ENCODE measurements around the gene HP1BP3.

Gene HP1BP3

DNA sequence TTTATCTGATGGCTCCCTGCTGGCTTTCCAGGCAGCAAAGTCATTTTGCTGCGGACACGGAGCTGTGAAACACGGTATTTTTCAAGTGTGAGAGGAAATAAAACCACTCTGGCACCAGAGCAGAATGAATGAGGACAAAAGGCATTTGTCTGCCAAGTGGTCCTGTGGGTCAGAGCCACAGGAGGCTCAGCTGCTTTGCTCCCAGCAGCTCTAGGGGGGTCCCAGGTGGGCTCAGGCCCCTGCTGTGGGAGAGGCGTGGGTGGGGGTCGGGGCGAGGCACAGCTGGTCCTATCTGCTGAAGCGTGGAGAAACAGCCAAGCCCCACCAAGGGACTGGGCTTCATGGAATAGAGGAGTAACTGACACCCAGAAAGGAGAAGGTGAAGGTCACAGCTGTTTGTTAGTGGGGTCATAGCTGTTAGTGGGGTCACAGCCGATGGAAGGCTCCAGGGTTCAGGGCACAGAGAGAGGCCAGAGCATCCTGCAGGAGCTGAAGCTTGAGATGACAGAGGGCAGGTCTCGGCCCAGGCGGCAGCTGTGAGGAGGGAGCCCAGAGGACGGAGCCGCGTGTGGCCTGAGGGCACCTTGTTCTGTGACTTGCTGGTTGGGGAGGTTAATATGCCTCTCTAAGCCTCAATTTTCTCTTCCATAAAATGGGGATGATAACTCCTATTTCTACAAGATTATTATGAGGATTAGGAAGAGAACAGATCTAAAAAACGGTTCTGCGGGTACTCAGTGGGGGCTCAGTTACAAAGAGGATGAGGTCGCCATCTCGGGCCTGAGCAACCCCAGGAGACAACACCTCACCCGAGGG, 76.4 kb downstream of the HP1BP3 start:
- TF ChIP-seq, protein P1, sequence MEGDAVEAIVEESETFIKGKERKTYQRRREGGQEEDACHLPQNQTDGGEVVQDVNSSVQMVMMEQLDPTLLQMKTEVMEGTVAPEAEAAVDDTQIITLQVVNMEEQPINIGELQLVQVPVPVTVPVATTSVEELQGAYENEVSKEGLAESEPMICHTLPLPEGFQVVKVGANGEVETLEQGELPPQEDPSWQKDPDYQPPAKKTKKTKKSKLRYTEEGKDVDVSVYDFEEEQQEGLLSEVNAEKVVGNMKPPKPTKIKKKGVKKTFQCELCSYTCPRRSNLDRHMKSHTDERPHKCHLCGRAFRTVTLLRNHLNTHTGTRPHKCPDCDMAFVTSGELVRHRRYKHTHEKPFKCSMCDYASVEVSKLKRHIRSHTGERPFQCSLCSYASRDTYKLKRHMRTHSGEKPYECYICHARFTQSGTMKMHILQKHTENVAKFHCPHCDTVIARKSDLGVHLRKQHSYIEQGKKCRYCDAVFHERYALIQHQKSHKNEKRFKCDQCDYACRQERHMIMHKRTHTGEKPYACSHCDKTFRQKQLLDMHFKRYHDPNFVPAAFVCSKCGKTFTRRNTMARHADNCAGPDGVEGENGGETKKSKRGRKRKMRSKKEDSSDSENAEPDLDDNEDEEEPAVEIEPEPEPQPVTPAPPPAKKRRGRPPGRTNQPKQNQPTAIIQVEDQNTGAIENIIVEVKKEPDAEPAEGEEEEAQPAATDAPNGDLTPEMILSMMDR (conservative IDR thresholded peaks at IDR 0.05; ENCODE audit: low read depth, low read length): no peak
- no peak overlapping the region for H3K4me3 ChIP-seq (ENCODE audit: low read depth, low read length)
- no peak for DNase-seq (ENCODE audit: low read depth)

DNA sequence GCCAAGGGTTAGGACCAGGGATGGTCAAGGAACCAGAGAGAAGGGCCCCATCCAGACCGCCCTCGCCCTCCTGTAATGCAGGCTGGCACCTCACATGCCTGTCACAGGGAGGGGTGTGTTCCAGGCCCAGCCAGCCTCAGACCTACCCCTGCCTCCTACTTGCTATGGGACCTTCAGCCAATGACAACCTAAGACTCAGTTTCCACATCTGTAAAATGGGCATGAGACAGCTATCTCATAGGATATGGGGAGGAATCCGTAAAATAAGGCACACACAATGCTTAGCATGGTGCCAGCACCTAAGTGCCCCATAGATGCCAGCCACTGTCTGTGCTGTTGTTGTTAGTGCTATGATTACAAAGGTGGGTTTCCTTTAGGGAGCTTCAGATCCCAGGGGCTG, 77.2 kb downstream of the HP1BP3 start:
- TF ChIP-seq, protein P1 (conservative IDR thresholded peaks at IDR 0.05; ENCODE audit: low read depth, low read length): no peak
- H3K4me3 ChIP-seq (ENCODE audit: low read depth, low read length): no peak overlapping the region
- no peak for DNase-seq (ENCODE audit: low read depth)

DNA sequence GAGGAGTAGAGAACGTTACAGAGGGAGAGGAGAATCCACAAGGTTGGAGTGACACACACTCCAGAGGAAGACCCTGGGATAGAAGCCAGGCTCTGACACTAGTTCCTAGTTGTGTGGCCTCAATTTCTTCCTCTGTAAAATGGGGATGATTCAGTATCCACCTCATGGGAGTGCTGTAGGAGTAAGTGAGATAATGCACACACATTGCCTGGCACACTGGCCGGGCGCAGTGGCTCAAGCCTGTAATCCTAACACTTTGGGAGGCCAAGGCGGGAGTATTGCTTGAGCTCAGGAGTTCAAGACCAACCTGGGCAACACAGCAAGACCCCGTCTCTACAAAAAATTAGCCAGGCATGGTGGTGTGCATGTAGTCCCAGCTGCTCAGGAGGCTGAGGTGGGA, 78.2 kb downstream of the HP1BP3 start:
- no peak overlapping the region for H3K4me3 ChIP-seq (ENCODE audit: low read depth, low read length)
- TF ChIP-seq, protein P1 (conservative IDR thresholded peaks at IDR 0.05; ENCODE audit: low read depth, low read length): no peak
- no peak for DNase-seq (ENCODE audit: low read depth)

DNA sequence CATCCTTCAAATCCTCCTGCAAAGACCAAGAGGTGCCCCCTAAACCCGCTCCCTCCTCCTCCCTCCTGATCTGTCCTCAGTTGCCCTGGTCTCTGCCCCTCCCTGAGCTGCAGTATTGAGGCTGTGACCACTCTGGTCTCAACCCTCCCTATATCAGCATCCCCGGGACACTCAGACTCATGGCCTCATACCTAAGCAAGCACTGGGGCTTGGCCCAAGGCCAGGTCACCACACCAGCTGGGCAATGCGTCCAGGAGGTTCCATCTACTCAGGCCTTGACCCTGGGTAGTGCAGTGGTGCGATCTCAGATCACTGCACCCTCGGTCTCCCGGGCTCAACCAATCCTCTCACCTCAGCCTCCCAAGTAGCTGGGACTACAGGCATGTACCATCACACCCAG, 79.0 kb downstream of the HP1BP3 start:
- no peak overlapping the region for H3K4me3 ChIP-seq (ENCODE audit: low read depth, low read length)
- DNase-seq (ENCODE audit: low read depth): no peak
- TF ChIP-seq, protein P1 (conservative IDR thresholded peaks at IDR 0.05; ENCODE audit: low read depth, low read length): no peak

DNA sequence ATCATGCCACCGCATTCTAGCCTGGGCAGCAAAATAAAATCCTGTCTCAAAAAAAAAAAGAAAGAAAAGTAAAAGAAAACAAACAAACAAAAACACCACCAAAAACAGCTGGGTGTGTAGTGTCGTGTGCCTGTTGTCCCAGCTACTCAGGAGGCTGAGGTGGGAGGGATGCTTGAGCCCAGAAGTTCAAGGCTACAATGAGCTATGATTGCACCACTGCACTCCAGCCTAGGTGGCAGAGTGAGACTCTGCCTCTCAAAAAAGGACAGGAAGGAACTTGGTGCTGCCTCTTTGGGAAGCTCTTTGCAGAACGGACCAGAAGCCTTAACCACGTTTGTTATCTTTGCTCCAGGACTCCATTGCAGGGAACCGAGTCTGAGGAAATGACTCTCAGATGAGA, 80.3 kb downstream of the HP1BP3 start:
- no peak overlapping the region for H3K4me3 ChIP-seq (ENCODE audit: low read depth, low read length)
- TF ChIP-seq, protein P1 (conservative IDR thresholded peaks at IDR 0.05; ENCODE audit: low read depth, low read length): no peak
- DNase-seq (ENCODE audit: low read depth): no peak

DNA sequence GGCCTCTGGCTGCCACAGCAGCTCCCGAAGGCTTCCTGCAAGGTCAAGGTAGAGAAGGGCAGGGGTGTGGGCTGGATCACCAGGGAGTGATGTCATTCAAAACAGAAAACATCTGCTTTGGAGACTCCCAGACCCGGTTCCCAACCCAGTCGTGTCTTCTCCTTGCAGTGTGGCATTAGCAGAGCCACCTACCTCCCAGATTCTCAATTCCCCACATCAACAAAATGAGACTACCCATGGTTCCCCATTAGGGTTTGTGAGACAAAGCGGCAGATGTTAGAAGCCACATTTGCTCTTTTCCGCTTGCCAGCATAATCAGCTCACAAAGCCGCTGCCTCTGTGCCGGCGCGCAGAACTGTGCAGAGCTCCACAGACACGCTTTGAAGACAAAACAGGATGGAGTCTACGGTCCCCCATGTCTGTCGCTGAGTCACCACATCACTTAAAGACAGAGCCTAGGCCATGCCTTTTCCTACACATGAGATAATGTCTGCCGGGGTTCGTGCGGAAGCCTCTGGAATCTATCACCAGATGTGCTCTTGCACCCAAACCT, 81.8 kb downstream of the HP1BP3 start:
- no peak for DNase-seq (ENCODE audit: low read depth)
- TF ChIP-seq, protein P1 (conservative IDR thresholded peaks at IDR 0.05; ENCODE audit: low read depth, low read length): no peak
- no peak overlapping the region for H3K4me3 ChIP-seq (ENCODE audit: low read depth, low read length)
